GM18951 (cell line): ENCODE measurements around the gene AFTPH.

Source experiments
- POLR2A ChIP-seq: IDR thresholded peaks from 4 replicates; pipeline ENCODE4 v1.6.1; 2011; ENCODE audit warnings: mild to moderate bottlenecking; ENCODE audit not compliant: insufficient read length, insufficient read depth; ENCODE audit errors: extremely low read depth
- in situ Hi-C: fragments of 300-500 bp; cut with MboI; formaldehyde crosslinking; loops from one replicate; pipeline ENCODE4 v1.12.0; 2022; ENCODE audit warnings: low sequenced_read_pairs, mixed read lengths, inconsistent platforms; ENCODE audit not compliant: unreplicated experiment

AFTPH gene

DNA sequence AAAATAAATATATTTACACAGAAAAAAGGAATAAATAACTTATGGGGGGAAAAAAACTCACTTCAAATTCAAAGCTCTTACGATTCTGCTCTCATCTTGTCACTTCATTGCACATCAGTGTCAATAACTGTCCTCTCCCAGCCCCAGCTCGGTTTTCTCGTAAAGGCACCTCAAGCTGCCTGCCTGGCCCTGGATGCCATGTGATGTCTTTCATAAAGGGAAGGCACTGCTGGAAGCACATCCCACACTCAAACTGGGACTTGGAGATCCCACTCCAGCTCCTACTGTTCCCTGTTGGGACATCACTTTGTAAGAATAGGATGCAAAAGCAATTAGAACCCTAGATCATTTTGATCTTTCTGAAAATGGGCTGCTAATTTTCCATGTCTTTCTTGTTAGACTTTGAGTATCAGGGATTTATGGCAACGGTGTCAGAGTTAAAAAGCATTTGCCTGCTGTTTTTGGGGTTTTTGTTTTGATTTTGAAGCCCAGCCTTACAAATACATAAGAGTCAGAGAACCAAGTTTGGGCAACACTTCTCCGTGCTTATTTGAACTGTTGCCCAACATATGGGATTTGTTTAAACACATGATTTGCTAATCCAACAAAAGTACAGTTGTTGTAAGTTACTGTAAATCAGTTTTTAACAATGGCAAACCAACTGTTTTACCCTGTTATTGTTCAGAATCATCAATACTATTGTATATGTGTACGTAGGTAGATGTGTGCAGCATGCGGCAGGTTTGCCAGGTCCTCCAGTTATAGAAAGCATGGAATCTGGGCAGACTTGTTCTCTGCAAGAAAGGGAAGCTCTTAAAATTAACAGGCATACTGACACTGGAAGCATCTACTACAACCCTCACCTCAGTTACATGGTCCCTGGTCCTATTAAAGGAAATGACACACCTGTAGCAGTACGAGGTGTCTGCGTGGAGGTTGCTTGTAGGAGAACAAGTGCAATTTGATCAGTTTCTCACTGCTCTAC lies 109.0 kb downstream of the AFTPH start:
- TF ChIP-seq POLR2A: no peak
- in situ Hi-C loops: loop anchor here (10.0 to 25.0 kb wide), 2 partner anchors 232 to 404 kb away; no protein-coding TSS in a partner anchor

DNA sequence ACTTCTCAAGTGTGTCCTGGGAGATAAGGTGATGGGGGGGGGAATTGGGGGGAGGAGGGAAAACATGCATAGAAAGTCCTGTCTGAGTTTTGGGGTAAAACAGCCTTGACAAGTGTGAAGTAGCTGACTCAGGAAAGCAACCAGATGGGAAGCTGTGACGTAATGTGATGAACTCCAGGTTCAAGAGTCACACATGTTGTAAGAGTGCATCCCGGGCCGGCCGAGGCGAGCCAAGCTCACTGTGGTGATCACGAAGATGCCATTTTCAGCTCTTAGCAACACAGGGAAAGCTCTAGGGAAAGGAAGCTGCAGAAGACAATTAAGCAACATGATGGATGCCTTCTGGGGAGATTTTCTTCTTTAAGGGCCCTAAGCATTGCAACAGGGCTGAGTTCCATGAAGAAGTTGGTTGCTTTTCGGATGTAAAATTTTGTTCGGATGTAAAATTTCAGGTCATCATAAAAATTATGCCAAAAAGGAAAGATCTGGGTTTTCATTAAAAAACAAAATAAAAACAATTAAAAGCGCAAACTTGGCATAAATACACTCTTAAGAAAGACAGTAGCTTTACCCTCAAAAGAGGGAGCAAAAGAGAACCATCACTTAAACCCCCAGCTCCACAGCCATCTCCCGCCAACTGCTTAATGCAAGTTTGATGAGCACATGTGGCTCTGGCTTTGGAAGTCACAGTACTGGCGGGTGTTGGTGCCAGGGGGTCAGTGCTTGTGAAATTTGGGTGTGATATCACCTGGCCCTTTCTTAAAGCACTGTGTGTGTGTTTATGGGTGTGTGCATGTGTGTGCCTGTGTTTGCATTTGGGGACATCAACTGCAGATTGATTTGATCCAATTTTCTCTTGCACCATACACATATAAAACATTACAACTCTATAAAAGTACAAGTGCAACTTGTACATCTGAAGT lies 110.5 kb downstream of the AFTPH start:
- in situ Hi-C loops: loop anchor here (10.0 to 25.0 kb wide), 2 partner anchors 230 to 403 kb away; no protein-coding TSS in a partner anchor
- no peak for TF ChIP-seq POLR2A

DNA sequence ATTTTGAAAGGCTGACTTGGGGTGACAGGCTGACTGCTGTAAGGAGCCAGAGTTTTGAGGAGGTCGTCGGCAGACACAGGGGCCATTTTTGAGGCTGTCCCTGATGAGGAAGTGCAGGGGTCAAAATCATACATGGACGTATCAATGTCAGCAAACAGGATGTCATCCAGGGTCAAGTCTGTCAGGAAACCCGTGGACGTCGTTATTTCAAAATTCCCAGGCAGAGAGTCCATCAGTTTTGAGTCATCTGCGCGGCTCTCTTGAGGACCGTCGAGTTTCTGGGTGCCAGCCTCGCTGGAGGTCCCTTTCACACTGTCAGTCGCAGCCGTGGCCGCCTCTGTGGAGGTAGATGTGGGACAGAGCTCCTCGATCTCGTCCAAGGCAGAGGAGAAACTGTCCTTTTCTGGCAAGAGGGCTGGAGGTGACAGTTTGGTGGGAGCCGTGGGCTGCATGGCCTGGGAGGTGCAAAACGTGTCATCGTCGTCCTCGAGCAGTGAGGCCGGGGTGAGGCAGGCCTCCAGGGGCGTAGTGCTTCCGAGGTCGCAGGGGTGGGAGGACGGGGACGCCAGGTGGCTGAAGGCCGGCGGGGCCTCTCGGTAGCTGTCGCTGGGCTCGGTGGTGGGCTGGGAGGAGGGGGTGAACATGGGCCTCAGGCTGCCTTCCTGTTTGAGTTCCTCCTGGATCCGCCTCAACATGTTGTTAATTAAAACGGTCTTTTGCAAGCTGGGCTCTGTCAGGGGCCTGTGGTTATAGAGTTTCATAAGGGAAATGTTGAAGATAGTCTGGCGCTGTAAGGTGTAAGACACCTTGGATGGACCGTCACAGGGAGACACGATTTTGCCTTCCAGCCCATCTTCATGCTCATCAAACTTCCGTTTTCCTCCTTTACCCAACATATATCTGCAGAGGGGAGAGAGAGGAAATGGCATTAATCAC lies 112.1 kb downstream of the AFTPH start:
- in situ Hi-C loops: loop anchor here (10.0 to 25.0 kb wide), 2 partner anchors 229 to 401 kb away; no protein-coding TSS in a partner anchor
- TF ChIP-seq POLR2A: no peak

DNA sequence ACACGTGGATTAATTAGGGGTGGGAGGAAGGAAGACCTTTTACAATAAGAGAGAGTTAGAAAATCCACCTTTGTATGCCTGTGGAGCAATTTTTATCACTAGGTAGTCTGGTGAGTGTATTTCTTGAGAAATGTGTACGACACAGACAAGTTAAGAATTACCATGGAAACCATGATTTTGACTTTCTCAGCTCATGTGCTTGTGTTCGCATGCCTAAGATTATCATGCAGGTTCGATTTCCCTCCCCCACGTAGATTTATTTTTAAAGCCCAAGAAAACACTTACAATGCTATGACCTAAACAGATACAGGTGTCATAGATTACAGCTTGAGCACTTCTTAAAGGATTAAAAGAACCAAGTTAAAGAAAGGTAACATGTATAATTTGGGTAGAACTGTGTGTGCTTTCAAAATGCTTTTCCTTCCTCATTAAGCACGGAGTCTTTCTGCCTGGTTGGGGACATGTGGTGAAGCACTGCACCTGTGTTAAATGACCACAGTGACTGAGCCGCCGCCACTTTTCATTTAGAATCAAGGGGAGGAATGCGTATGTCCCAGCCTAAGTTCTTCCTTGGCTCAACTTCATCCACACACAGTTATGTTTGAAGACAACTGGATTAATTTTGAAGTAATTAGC lies 113.0 kb downstream of the AFTPH start:
- TF ChIP-seq POLR2A: peak; percentile 14
- in situ Hi-C loops: loop anchor here (10.0 to 25.0 kb wide), 2 partner anchors 228 to 400 kb away; no protein-coding TSS in a partner anchor

DNA sequence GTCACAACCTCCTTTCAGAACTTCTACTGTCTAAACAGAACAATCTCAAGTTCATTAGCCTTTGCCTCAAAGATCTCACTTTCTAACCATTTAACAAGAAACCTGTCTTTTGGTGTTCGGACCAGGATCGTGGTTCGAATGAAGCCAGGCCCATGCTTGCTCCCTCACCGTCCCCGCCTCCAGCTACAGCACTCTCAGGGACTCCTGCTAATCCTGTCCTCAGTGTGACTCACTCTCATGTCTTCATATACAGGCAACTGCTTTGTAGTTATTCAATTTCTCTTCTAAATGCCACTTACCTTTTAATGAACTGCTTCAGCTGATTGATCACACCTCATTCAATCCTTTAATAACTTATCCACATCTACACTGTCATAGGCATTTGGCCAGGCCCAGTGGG lies 113.8 kb downstream of the AFTPH start:
- no peak for TF ChIP-seq POLR2A
- in situ Hi-C loops: loop anchor here (10.0 to 25.0 kb wide), 2 partner anchors 227 to 399 kb away; no protein-coding TSS in a partner anchor

DNA sequence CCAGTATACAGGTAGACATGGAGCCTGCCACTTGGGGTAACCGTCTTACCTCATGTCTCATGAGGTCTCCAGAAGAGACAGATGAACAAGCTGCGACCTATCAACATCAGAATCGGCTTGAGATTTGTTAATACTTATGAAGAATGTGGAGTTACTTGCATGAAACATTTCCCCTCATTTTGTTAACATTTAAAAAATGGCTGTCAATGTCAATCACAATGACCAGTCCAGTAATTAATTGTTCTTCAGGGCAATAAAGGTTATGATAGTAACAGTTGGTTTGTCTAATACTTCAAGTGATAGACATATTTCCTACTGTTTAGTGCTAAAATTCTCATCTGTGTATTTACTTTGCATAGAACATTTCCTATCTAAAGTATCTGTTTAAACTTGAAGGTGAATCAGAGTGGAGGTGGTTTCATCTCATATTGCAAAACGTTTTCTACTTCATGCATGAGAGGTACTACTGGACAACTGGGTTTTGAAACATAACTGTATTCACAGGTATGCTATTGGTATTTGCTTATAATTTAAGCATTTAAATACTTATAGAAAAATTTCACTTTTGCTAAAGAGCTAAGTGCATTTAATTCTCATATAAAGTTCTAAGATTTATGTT lies 114.5 kb downstream of the AFTPH start:
- in situ Hi-C loops: loop anchor here (10.0 to 25.0 kb wide), 2 partner anchors 226 to 399 kb away; no protein-coding TSS in a partner anchor
- TF ChIP-seq POLR2A: no peak

DNA sequence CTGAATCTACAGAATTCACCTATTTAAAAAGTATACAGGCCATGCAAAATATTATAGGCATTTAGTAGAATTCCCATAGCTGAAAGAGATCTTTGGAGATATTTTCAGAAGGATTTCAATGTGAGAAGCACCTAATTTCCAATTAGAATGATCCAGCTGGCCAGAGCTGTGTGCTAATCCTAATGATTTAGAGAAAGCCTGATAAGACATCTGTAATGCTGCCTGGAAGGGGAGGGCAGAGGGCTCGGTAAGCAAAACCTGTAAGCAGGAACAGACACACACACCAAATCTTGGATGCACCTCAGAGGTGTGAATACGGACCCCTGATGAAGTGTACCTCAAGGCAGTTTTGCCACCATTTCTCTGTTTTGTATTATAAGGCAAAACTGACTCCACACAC lies 115.6 kb downstream of the AFTPH start:
- in situ Hi-C loops: loop anchor here (10.0 to 25.0 kb wide), 2 partner anchors 225 to 398 kb away; no protein-coding TSS in a partner anchor
- no peak for TF ChIP-seq POLR2A

DNA sequence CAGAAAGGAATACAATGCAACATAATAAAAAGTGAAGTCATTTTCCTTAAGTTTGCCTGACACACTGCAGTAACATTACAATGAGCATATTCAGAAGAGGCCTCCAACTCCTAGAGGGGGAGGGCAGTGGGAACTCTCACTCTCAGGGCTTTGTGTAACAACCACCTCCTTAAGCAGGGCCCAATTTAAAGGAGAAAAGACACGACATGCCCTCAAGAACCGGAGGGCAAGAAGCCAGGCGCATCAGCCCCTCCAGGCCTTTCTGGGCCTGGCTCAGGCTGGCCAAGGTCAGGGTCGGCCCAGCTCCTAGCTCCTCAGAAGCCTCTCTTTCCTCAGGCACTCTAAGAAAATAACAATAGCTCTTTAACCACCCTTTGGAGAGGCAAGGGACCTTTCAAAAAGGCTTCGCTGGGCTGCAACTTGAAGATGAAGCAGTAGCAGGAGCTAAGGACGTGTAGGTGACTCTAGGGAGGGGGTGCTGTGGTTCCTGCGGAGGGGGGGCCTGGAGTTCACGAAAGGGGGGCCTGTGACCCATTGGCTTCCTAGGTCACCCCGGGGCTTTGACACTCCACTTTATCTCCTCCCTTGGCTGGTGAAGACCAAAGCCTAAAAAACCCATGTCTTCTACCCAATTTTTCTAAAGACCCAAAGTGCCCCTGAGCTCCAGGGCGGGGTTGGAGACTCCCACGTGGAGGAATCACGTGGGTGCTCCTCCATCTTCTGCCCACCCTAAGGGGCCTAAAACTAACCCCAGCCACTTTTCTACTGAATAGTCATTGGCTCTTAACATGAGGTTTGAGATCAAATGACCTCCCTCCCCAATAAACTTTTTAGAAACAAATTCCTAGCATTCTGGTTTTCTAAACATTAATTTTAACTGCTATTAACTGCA lies 116.3 kb downstream of the AFTPH start:
- TF ChIP-seq POLR2A: no peak
- in situ Hi-C loops: loop anchor here (25.0 kb wide), 1 partner anchor 397 kb away; no protein-coding TSS in a partner anchor

DNA sequence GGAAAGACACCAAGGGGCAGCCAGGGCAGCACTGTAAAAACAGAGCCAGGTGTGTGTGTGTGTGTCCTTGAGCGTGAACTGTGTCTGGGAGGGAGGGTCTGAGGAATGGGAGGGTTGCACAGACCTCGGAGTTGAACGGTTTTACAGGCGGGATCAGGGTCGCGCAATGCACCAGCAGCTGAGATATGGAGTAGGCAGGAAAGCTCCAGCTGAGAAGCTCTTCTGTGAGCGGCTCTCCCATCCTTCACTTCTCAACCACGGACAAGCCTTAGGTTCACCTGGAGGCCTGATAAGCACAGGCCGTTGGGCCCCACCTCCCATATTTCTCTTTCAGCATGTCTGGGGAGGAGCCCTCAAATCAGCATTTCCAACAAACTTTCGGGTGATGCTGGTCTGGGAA lies 117.5 kb downstream of the AFTPH start:
- in situ Hi-C loops: loop anchor here (25.0 kb wide), 1 partner anchor 396 kb away; no protein-coding TSS in a partner anchor

More for the DNA sequence above, 117.5 kb downstream of the AFTPH start:
- TF ChIP-seq POLR2A: no peak
